ENCODE data around the gene DPM2. TPM values are rescaled to one million over a fixed set of nuclear protein-coding genes. Genes with fewer than 3 reads are reported as not detected.

DPM2 gene
- total RNA-seq, 1 experiment from 2014 or later, result 56.1 TPM

DNA sequence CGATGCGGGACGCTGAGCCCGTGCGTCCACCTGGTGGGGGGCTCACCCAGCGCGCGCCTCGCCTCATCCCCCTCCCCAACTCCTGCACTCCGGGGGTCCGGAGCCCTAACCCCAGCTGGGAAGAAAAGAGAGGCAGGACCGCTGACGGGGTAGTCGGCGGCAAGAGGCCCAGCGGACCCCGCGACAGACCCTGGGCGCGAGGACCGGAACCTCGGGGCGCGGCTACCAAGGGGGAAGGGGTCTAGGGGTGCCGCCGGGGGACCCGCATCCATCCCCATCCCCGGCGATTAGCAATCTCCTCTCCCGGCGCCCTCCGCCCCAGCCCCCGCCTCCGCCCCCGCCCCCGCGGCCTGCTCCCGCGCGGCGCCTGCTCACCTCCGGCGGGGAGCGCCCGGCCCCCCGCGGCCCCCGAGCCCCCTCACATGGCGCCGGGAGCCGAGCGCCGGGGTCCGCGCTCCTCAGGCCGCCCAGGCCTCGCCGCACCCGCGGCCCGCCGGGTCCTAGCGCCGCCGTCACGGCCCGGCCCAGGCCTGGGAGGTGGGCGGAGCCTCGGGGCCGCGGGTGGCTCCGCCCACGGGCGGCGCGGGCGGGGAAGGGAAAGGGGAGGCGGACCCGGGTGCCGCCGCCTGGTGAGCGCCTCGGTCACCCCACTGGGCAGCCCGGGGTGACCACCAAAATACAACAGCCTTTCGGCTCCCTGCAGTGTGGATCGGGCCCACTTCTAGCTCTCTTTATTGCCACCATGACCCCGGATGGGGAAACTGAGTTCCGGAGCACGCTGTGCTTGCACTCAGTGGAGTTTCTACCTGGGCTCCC, 38.3 kb downstream of the DPM2 start, which contains the start of gene ST6GALNAC6 (continued):
- TF ChIP-seq, protein P1, sequence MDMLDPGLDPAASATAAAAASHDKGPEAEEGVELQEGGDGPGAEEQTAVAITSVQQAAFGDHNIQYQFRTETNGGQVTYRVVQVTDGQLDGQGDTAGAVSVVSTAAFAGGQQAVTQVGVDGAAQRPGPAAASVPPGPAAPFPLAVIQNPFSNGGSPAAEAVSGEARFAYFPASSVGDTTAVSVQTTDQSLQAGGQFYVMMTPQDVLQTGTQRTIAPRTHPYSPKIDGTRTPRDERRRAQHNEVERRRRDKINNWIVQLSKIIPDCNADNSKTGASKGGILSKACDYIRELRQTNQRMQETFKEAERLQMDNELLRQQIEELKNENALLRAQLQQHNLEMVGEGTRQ (CRISPR knock-in tag; IDR thresholded peaks at IDR 0.05), result peak; percentile 17; the same call in 1 of the 2 replicates
- TF ChIP-seq RORB (CRISPR knock-in tag; IDR thresholded peaks at IDR 0.05), result no peak
- TF ChIP-seq, protein P2, sequence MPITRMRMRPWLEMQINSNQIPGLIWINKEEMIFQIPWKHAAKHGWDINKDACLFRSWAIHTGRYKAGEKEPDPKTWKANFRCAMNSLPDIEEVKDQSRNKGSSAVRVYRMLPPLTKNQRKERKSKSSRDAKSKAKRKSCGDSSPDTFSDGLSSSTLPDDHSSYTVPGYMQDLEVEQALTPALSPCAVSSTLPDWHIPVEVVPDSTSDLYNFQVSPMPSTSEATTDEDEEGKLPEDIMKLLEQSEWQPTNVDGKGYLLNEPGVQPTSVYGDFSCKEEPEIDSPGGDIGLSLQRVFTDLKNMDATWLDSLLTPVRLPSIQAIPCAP (CRISPR knock-in tag; IDR thresholded peaks at IDR 0.05), result no peak
- TF ChIP-seq ZNF396 (CRISPR knock-in tag; IDR thresholded peaks at IDR 0.05; ENCODE audit: borderline replicate concordance), result no peak
- 0 out of 2 replicates have a peak, but pooled peaks have one; percentile 4 for TF ChIP-seq GABPB1 (CRISPR knock-in tag; IDR thresholded peaks at IDR 0.05)
- TF ChIP-seq ZBTB21 (CRISPR knock-in tag; IDR thresholded peaks at IDR 0.05; ENCODE audit: borderline replicate concordance), result no peak
- peak; percentile 41; the same call in 1 of the 2 replicates for TF ChIP-seq JUN (CRISPR knock-in tag; IDR thresholded peaks at IDR 0.05)
- TF ChIP-seq, protein P3, sequence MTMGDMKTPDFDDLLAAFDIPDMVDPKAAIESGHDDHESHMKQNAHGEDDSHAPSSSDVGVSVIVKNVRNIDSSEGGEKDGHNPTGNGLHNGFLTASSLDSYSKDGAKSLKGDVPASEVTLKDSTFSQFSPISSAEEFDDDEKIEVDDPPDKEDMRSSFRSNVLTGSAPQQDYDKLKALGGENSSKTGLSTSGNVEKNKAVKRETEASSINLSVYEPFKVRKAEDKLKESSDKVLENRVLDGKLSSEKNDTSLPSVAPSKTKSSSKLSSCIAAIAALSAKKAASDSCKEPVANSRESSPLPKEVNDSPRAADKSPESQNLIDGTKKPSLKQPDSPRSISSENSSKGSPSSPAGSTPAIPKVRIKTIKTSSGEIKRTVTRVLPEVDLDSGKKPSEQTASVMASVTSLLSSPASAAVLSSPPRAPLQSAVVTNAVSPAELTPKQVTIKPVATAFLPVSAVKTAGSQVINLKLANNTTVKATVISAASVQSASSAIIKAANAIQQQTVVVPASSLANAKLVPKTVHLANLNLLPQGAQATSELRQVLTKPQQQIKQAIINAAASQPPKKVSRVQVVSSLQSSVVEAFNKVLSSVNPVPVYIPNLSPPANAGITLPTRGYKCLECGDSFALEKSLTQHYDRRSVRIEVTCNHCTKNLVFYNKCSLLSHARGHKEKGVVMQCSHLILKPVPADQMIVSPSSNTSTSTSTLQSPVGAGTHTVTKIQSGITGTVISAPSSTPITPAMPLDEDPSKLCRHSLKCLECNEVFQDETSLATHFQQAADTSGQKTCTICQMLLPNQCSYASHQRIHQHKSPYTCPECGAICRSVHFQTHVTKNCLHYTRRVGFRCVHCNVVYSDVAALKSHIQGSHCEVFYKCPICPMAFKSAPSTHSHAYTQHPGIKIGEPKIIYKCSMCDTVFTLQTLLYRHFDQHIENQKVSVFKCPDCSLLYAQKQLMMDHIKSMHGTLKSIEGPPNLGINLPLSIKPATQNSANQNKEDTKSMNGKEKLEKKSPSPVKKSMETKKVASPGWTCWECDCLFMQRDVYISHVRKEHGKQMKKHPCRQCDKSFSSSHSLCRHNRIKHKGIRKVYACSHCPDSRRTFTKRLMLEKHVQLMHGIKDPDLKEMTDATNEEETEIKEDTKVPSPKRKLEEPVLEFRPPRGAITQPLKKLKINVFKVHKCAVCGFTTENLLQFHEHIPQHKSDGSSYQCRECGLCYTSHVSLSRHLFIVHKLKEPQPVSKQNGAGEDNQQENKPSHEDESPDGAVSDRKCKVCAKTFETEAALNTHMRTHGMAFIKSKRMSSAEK (CRISPR knock-in tag; IDR thresholded peaks at IDR 0.05; ENCODE audit: borderline replicate concordance), result no peak
- TF ChIP-seq, protein P4, sequence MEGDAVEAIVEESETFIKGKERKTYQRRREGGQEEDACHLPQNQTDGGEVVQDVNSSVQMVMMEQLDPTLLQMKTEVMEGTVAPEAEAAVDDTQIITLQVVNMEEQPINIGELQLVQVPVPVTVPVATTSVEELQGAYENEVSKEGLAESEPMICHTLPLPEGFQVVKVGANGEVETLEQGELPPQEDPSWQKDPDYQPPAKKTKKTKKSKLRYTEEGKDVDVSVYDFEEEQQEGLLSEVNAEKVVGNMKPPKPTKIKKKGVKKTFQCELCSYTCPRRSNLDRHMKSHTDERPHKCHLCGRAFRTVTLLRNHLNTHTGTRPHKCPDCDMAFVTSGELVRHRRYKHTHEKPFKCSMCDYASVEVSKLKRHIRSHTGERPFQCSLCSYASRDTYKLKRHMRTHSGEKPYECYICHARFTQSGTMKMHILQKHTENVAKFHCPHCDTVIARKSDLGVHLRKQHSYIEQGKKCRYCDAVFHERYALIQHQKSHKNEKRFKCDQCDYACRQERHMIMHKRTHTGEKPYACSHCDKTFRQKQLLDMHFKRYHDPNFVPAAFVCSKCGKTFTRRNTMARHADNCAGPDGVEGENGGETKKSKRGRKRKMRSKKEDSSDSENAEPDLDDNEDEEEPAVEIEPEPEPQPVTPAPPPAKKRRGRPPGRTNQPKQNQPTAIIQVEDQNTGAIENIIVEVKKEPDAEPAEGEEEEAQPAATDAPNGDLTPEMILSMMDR (IDR thresholded peaks at IDR 0.05), result no peak
- TF ChIP-seq, protein P5, sequence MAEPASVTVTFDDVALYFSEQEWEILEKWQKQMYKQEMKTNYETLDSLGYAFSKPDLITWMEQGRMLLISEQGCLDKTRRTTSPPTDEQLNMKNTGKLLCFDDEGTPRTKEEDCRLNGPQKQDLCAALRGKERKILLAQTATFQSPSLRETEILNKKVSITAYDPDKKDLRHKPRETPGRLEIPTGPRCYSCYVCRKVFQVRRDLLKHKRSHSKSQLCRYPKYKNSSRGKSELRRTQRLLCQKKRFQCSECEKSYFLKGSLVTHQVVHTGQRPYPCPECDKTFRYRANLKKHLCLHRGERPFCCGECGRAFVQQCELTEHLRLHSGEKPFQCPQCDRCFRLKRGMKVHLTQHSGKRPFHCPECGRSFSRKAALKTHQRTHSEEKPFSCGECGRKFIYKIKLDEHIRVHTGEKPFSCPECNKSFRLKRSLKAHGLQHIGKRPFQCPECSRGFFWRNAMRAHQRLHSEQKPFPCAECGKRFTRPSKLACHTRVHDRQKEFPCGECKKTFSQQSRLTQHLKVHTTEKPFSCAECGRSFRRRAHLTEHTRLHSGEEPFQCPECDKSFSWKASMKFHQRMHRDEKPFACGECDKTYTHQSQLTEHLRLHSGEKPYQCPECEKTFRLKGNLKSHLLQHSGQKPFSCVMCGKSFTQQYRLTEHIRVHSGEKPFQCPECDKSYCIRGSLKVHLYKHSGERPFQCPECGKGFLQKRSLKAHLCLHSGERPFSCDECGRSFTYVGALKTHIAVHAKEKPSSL (CRISPR knock-in tag; conservative IDR thresholded peaks at IDR 0.05), result no peak
- no peak for TF ChIP-seq ESRRA (CRISPR knock-in tag; IDR thresholded peaks at IDR 0.05; ENCODE audit: borderline replicate concordance)
- TF ChIP-seq, protein P6, sequence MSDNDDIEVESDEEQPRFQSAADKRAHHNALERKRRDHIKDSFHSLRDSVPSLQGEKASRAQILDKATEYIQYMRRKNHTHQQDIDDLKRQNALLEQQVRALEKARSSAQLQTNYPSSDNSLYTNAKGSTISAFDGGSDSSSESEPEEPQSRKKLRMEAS (CRISPR knock-in tag; IDR thresholded peaks at IDR 0.05), result no peak; the same call in 1 of the 2 replicates
- TF ChIP-seq, protein P7, sequence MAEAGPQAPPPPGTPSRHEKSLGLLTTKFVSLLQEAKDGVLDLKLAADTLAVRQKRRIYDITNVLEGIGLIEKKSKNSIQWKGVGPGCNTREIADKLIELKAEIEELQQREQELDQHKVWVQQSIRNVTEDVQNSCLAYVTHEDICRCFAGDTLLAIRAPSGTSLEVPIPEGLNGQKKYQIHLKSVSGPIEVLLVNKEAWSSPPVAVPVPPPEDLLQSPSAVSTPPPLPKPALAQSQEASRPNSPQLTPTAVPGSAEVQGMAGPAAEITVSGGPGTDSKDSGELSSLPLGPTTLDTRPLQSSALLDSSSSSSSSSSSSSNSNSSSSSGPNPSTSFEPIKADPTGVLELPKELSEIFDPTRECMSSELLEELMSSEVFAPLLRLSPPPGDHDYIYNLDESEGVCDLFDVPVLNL (CRISPR knock-in tag; IDR thresholded peaks at IDR 0.05; ENCODE audit: borderline replicate concordance, low read depth), result no peak
- TF ChIP-seq SP1 (CRISPR knock-in tag; conservative IDR thresholded peaks at IDR 0.05), result peak; percentile 85
- TF ChIP-seq GRHL2 (CRISPR knock-in tag; IDR thresholded peaks at IDR 0.05; ENCODE audit: insufficient replicate concordance, severe bottlenecking), result no peak
- TF ChIP-seq, protein P8, sequence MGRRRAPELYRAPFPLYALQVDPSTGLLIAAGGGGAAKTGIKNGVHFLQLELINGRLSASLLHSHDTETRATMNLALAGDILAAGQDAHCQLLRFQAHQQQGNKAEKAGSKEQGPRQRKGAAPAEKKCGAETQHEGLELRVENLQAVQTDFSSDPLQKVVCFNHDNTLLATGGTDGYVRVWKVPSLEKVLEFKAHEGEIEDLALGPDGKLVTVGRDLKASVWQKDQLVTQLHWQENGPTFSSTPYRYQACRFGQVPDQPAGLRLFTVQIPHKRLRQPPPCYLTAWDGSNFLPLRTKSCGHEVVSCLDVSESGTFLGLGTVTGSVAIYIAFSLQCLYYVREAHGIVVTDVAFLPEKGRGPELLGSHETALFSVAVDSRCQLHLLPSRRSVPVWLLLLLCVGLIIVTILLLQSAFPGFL (CRISPR knock-in tag; IDR thresholded peaks at IDR 0.05; ENCODE audit: borderline replicate concordance), result no peak
- TF ChIP-seq, protein P9, sequence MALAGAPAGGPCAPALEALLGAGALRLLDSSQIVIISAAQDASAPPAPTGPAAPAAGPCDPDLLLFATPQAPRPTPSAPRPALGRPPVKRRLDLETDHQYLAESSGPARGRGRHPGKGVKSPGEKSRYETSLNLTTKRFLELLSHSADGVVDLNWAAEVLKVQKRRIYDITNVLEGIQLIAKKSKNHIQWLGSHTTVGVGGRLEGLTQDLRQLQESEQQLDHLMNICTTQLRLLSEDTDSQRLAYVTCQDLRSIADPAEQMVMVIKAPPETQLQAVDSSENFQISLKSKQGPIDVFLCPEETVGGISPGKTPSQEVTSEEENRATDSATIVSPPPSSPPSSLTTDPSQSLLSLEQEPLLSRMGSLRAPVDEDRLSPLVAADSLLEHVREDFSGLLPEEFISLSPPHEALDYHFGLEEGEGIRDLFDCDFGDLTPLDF (CRISPR knock-in tag; IDR thresholded peaks at IDR 0.05), result no peak
- TF ChIP-seq SMAD3 (CRISPR knock-in tag; IDR thresholded peaks at IDR 0.05; ENCODE audit: borderline replicate concordance), result no peak
- TF ChIP-seq, protein P10, sequence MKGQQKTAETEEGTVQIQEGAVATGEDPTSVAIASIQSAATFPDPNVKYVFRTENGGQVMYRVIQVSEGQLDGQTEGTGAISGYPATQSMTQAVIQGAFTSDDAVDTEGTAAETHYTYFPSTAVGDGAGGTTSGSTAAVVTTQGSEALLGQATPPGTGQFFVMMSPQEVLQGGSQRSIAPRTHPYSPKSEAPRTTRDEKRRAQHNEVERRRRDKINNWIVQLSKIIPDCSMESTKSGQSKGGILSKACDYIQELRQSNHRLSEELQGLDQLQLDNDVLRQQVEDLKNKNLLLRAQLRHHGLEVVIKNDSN (CRISPR knock-in tag; IDR thresholded peaks at IDR 0.05), result no peak
- TF ChIP-seq ZNF219 (CRISPR knock-in tag; IDR thresholded peaks at IDR 0.05; ENCODE audit: borderline replicate concordance), result 0 out of 2 replicates have a peak, but pooled peaks have one; percentile 41
- no peak for TF ChIP-seq TEAD4 (CRISPR knock-in tag; IDR thresholded peaks at IDR 0.05)
